ENCODE results near the gene CYP27A1.

GRCh38 chr2:218858138-218858445 is 76.1 kb downstream of the CYP27A1 start:
- TF ChIP-seq CTCF (conservative IDR thresholded peaks at IDR 0.05; ENCODE audit: low read depth, low read length) (no peak), BHLHE40 (IDR thresholded peaks at IDR 0.05; ENCODE audit: low read depth, low read length) (no peak), CEBPB (IDR thresholded peaks at IDR 0.05; ENCODE audit: low read depth, low read length) (no peak), RFX5 (IDR thresholded peaks at IDR 0.05; ENCODE audit: low read depth, low read length) (no peak), MXI1 (IDR thresholded peaks at IDR 0.05; ENCODE audit: borderline replicate concordance, low read depth, low read length) (no peak), USF2 (IDR thresholded peaks at IDR 0.05; ENCODE audit: low read depth, low read length) (no peak), MAZ (IDR thresholded peaks at IDR 0.05; ENCODE audit: borderline replicate concordance, low read depth, low read length) (no peak), POLR2A (IDR thresholded peaks at IDR 0.05; ENCODE audit: low read depth, low read length) (no peak)

All from IMR-90 (cell line).